HepG2 (cell line): ENCODE data around the gene MAPK13. TPM values are rescaled to one million over a fixed set of nuclear protein-coding genes. Genes with fewer than 3 reads are reported as not detected.

Source experiments
- ETV5 ChIP-seq: IDR thresholded peaks from 2 replicates; pipeline ENCODE4 v1.6.1; 2018; ENCODE audit warnings: missing biosample characterization, missing genetic modification reagents, inconsistent platforms, borderline replicate concordance
- FOXK1 ChIP-seq: sonication (generic); formaldehyde crosslinking; IDR thresholded peaks from 2 replicates; pipeline ENCODE4 v1.4.0; 2020; ENCODE audit warnings: low read depth, missing genetic modification reagents, borderline replicate concordance
- HMG20B ChIP-seq: conservative IDR thresholded peaks from 2 replicates; pipeline ENCODE4 v1.6.1; 2016; ENCODE audit warnings: missing genetic modification reagents, missing compliant biosample characterization
- NR2C2 ChIP-seq: sonication (generic); formaldehyde crosslinking; IDR thresholded peaks from 2 replicates; pipeline ENCODE4 v1.4.0; 2020; ENCODE audit warnings: missing genetic modification reagents, mild to moderate bottlenecking, moderate library complexity, borderline replicate concordance
- RBM39 ChIP-seq: fragments of 200-400 bp; formaldehyde crosslinking; IDR thresholded peaks from one replicate; pipeline ENCODE4 v1.6.1; 2018; ENCODE audit warnings: antibody characterized with exemption, mild to moderate bottlenecking, low read depth, low read length; ENCODE audit not compliant: poor library complexity, severe bottlenecking
- SRSF4 ChIP-seq: fragments of 200-400 bp; formaldehyde crosslinking; IDR thresholded peaks from one replicate; pipeline ENCODE4 v1.6.1; 2018; ENCODE audit warnings: mild to moderate bottlenecking, low read depth, low read length, moderate library complexity; ENCODE audit not compliant: poor library complexity, severe bottlenecking
- SYNCRIP ChIP-seq: fragments of 200-400 bp; formaldehyde crosslinking; IDR thresholded peaks from 2 replicates; pipeline ENCODE4 v1.6.1; 2018; ENCODE audit warnings: mild to moderate bottlenecking, low read depth, low read length; ENCODE audit not compliant: insufficient read depth
- TBL1XR1 ChIP-seq: fragments of 150-350 bp; IDR thresholded peaks from 2 replicates; pipeline ENCODE4 v1.6.1; 2014; ENCODE audit warnings: borderline replicate concordance, low read length; ENCODE audit not compliant: partially characterized antibody
- TOPORS ChIP-seq: sonication (generic); formaldehyde crosslinking; IDR thresholded peaks from 2 replicates; pipeline ENCODE4 v1.8.0; 2023; ENCODE audit warnings: mild to moderate bottlenecking, missing genetic modification reagents
- ZBTB8A ChIP-seq: sonication (generic); formaldehyde crosslinking; IDR thresholded peaks from 2 replicates; pipeline ENCODE4 v1.4.0; 2020; ENCODE audit warnings: mild to moderate bottlenecking, low read depth, missing genetic modification reagents, borderline replicate concordance
- ZNF780A ChIP-seq: sonication (generic); formaldehyde crosslinking; IDR thresholded peaks from 2 replicates; pipeline ENCODE4 v1.8.0; 2022; ENCODE audit warnings: mild to moderate bottlenecking, missing genetic modification reagents, moderate library complexity
- ZNF883 ChIP-seq: sonication (generic); formaldehyde crosslinking; IDR thresholded peaks from 2 replicates; pipeline ENCODE4 v1.5.1; 2020; ENCODE audit warnings: mild to moderate bottlenecking, missing genetic modification reagents; ENCODE audit errors: not compliant biosample characterization
- ZSCAN31 ChIP-seq: sonication (generic); formaldehyde crosslinking; IDR thresholded peaks from 2 replicates; pipeline ENCODE4 v1.5.0; 2020; ENCODE audit warnings: low read depth, mild to moderate bottlenecking, missing genetic modification reagents
- polyA plus RNA-seq, 8 experiments: library from polyadenylated mRNA; depleted of rRNA in 3 of 8; stranded (reverse) in 7 of 8; unstranded in 1 of 8; fragments of >200 nt; fragmentation: Illumina TruSeq in 4 of 8; extraction: Trizol in 4 of 8; gene quantifications; 2 replicates each; pipeline versions ENCODE4 v1.2.1 to v1.2.3, GENCODE V29; 2011 to 2016; ENCODE audit warnings: low read depth in 4 of 8, missing spikeins in 1 of 8, mixed read lengths in 1 of 8; ENCODE audit not compliant: insufficient read depth in 1 of 8
- total RNA-seq, 5 experiments: library from RNA; depleted of rRNA; stranded (reverse); fragments of >200 nt; fragmentation: Illumina TruSeq; extraction: Trizol; gene quantifications; 2 replicates each; pipeline ENCODE4 v1.2.3, GENCODE V29; 2016; ENCODE audit warnings: low read depth in 1 of 5
- TF ChIP-seq, protein P1 (sequence below): sonication (generic); formaldehyde crosslinking; IDR thresholded peaks from 2 replicates; pipeline ENCODE4 v1.5.1; 2020; ENCODE audit warnings: mild to moderate bottlenecking, missing genetic modification reagents
- TF ChIP-seq, protein P2 (sequence below): sonication (generic); formaldehyde crosslinking; IDR thresholded peaks from 2 replicates; pipeline ENCODE4 v1.4.0; 2020; ENCODE audit warnings: missing genetic modification reagents
- TF ChIP-seq, protein P3 (sequence below): sonication (generic); formaldehyde crosslinking; IDR thresholded peaks from 2 replicates; pipeline ENCODE4 v1.4.0; 2020; ENCODE audit warnings: mild to moderate bottlenecking, missing genetic modification reagents
- TF ChIP-seq, protein P4 (sequence below): sonication (generic); formaldehyde crosslinking; IDR thresholded peaks from 2 replicates; pipeline ENCODE4 v1.9.0; 2021; ENCODE audit warnings: missing genetic modification reagents, mild to moderate bottlenecking, borderline replicate concordance

Gene MAPK13
- total and polyA plus RNA-seq, 2 of the 13 experiments (the other 11 are each of a cell fraction or from before 2014, with no cell fraction given) = 12.7 to 43.4 TPM

DNA sequence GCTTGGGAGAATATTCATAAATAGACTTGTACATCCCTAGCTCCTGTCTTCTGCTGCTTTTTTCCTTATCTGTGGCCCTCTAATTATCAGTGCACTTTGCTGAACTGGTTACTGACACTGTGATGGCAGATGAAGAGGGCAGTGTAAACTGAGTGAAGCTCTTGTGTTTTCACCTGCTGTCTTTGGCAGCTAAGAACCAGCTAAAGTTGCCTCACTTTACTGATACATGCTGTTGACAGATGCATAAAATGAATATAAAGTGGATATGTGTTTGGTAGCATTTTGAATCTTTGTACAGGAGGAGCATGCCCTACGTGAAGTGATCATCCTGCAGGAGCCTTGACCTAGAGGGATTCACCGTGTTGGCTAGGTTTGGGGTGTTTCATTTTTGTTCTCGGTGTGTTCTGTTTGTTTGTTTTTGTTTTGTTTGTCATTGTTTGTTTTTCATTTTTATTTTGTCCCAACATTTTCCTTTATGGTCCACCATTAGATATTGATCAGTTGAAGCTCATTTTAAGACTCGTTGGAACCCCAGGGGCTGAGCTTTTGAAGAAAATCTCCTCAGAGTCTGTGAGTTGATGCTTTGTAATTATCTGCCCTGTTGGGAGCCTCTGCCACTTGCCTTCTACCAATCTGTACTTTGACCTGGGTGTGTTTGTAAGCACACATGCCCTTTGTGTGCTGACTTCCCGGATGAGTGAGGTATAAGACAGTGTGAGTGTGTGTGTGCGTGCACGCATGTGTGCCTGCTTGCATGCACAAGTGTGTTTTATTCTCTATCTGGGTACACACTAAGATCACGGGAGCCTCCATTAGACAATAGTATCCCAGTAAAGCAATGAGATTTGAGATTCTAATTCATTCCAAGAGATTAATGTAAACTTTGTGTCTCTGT, 34.6 kb upstream of the MAPK13 start (continued):
- TF ChIP-seq, protein P1, sequence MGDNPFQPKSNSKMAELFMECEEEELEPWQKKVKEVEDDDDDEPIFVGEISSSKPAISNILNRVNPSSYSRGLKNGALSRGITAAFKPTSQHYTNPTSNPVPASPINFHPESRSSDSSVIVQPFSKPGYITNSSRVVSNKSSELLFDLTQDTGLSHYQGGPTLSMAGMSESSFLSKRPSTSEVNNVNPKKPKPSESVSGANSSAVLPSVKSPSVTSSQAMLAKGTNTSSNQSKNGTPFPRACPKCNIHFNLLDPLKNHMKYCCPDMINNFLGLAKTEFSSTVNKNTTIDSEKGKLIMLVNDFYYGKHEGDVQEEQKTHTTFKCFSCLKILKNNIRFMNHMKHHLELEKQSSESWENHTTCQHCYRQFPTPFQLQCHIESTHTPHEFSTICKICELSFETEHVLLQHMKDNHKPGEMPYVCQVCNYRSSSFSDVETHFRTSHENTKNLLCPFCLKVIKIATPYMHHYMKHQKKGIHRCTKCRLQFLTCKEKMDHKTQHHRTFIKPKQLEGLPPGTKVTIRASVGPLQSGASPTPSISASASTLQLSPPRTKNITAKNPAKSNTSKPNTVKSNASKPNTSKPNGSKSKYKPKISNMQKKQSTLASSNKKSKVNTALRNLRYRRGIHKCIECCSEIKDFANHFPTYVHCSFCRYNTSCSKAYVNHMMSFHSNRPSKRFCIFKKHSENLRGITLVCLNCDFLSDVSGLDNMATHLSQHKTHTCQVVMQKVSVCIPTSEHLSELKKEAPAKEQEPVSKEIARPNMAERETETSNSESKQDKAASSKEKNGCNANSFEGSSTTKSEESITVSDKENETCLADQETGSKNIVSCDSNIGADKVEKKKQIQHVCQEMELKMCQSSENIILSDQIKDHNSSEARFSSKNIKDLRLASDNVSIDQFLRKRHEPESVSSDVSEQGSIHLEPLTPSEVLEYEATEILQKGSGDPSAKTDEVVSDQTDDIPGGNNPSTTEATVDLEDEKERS (CRISPR knock-in tag) = peak; percentile 79; the same call in 1 of the 2 replicates
- TF ChIP-seq NR2C2 (CRISPR knock-in tag) (no peak), TBL1XR1 (peak; percentile 19), ZNF780A (CRISPR knock-in tag) (peak; percentile 56; the same call in 1 of the 2 replicates), SYNCRIP (no peak), FOXK1 (peak; percentile 79; the same call in 1 of the 2 replicates), HMG20B (CRISPR knock-in tag) (peak; percentile 76; the same call in 1 of the 2 replicates), ETV5 (CRISPR knock-in tag) (peak; percentile 95), SRSF4 (no peak), ZSCAN31 (CRISPR knock-in tag) (0 out of 2 replicates have a peak, but pooled peaks have one; percentile 65), RBM39 (no peak), ZNF883 (CRISPR knock-in tag) (no peak), ZBTB8A (CRISPR knock-in tag) (no peak), TOPORS (CRISPR knock-in tag) (no peak)
- TF ChIP-seq, protein P2, sequence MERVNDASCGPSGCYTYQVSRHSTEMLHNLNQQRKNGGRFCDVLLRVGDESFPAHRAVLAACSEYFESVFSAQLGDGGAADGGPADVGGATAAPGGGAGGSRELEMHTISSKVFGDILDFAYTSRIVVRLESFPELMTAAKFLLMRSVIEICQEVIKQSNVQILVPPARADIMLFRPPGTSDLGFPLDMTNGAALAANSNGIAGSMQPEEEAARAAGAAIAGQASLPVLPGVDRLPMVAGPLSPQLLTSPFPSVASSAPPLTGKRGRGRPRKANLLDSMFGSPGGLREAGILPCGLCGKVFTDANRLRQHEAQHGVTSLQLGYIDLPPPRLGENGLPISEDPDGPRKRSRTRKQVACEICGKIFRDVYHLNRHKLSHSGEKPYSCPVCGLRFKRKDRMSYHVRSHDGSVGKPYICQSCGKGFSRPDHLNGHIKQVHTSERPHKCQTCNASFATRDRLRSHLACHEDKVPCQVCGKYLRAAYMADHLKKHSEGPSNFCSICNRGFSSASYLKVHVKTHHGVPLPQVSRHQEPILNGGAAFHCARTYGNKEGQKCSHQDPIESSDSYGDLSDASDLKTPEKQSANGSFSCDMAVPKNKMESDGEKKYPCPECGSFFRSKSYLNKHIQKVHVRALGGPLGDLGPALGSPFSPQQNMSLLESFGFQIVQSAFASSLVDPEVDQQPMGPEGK (CRISPR knock-in tag) = peak; percentile 78
- TF ChIP-seq, protein P3, sequence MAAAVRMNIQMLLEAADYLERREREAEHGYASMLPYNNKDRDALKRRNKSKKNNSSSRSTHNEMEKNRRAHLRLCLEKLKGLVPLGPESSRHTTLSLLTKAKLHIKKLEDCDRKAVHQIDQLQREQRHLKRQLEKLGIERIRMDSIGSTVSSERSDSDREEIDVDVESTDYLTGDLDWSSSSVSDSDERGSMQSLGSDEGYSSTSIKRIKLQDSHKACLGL (CRISPR knock-in tag) = no peak
- TF ChIP-seq, protein P4, sequence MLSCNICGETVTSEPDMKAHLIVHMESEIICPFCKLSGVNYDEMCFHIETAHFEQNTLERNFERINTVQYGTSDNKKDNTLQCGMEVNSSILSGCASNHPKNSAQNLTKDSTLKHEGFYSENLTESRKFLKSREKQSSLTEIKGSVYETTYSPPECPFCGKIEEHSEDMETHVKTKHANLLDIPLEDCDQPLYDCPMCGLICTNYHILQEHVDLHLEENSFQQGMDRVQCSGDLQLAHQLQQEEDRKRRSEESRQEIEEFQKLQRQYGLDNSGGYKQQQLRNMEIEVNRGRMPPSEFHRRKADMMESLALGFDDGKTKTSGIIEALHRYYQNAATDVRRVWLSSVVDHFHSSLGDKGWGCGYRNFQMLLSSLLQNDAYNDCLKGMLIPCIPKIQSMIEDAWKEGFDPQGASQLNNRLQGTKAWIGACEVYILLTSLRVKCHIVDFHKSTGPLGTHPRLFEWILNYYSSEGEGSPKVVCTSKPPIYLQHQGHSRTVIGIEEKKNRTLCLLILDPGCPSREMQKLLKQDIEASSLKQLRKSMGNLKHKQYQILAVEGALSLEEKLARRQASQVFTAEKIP = no peak
